H1 (cell line): ENCODE results near the gene TDRD3. TPM values are rescaled to one million over a fixed set of nuclear protein-coding genes. Genes with fewer than 3 reads are reported as not detected.

Source experiments
- CHD1 ChIP-seq: IDR thresholded peaks from 2 replicates; pipeline ENCODE4 v1.6.1; 2012; ENCODE audit warnings: low read depth, low read length, improper control_type of control experiment
- EGR1 ChIP-seq: IDR thresholded peaks from 2 replicates; pipeline ENCODE4 v1.6.1; 2011; ENCODE audit warnings: low read depth, low read length, borderline replicate concordance
- EP300 ChIP-seq, 2 experiments: IDR thresholded peaks; 1 replicate in 1 of 2; 2 replicates in 1 of 2; pipeline ENCODE4 v1.6.1; 2011 to 2012; ENCODE audit warnings: low read depth in 2 of 2, low read length in 2 of 2, mild to moderate bottlenecking in 2 of 2, borderline replicate concordance in 1 of 2, inconsistent platforms in 1 of 2, moderate library complexity in 1 of 2
- HDAC2 ChIP-seq, 2 experiments: fragments of 300-600 bp in 1 of 2; sonication (generic) in 1 of 2; IDR thresholded peaks; 2 replicates each; pipeline ENCODE4 v1.6.1; 2011 to 2012; ENCODE audit warnings: low read depth in 2 of 2, low read length in 2 of 2, mild to moderate bottlenecking in 2 of 2, moderate library complexity in 2 of 2, borderline replicate concordance in 1 of 2, inconsistent platforms in 1 of 2
- KDM1A ChIP-seq: fragments of 200-600, 300-600 bp; sonication (generic); IDR thresholded peaks from 2 replicates; pipeline ENCODE4 v1.7.1; 2016; ENCODE audit warnings: mild to moderate bottlenecking, low read length, borderline replicate concordance
- TBP ChIP-seq: IDR thresholded peaks from 2 replicates; pipeline ENCODE4 v1.6.1; 2011; ENCODE audit warnings: low read depth, low read length, improper control_type of control experiment
- polyA plus RNA-seq, 7 experiments: library from polyadenylated mRNA; depleted of rRNA in 3 of 7; stranded (reverse) in 5 of 7; unstranded in 2 of 7; fragments of >200 nt in 5 of 7; fragments of 200-250 nt in 2 of 7; gene quantifications; 1 replicate in 5 of 7; 2 replicates in 1 of 7; 4 replicates in 1 of 7; pipeline versions ENCODE4 v1.2.1 to v1.2.3, GENCODE V29; 2011 to 2013; ENCODE audit warnings: missing spikeins in 2 of 7, mixed read lengths in 2 of 7
- total RNA-seq: library from RNA; stranded (reverse); fragmentation: NEBNext Ultra II Directional; extraction: Animal tissue kit (Norgen Biotek cat#: 25700); gene quantifications from 2 replicates; pipeline ENCODE4 v1.2.1, GENCODE V29; 2021
- TF ChIP-seq, protein P1 (sequence below): fragments of 300-600 bp; sonication (generic); IDR thresholded peaks from 2 replicates; pipeline ENCODE4 v1.7.1; 2012; ENCODE audit warnings: low read length, moderate library complexity, mild to moderate bottlenecking, inconsistent platforms; ENCODE audit not compliant: insufficient replicate concordance

TDRD3 gene
- total and polyA plus RNA-seq, 2 of the 8 experiments (the other 6 are each of a cell fraction or from before 2014, with no cell fraction given): 2.5 to 14.7 TPM

DNA sequence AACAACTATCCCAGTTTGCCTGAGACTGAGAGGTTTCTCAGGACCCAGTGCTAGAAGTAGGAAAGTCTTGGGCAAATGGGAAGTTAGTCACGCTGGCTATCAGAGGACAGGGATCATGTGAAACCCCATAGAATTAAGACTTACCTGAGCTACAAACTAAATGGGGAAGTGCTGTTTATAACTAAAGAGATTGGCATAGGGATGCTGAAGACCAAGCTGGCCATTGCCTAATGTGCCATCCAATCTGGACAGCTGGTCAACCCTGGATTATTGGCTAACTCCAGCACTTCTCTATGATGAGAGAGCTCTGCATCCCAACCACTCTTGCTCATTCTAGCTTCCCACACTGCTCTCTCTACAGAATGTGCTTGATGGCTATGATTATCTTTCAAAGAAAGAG lies 216.1 kb downstream of the TDRD3 start (continued):
- TF ChIP-seq, protein P1, sequence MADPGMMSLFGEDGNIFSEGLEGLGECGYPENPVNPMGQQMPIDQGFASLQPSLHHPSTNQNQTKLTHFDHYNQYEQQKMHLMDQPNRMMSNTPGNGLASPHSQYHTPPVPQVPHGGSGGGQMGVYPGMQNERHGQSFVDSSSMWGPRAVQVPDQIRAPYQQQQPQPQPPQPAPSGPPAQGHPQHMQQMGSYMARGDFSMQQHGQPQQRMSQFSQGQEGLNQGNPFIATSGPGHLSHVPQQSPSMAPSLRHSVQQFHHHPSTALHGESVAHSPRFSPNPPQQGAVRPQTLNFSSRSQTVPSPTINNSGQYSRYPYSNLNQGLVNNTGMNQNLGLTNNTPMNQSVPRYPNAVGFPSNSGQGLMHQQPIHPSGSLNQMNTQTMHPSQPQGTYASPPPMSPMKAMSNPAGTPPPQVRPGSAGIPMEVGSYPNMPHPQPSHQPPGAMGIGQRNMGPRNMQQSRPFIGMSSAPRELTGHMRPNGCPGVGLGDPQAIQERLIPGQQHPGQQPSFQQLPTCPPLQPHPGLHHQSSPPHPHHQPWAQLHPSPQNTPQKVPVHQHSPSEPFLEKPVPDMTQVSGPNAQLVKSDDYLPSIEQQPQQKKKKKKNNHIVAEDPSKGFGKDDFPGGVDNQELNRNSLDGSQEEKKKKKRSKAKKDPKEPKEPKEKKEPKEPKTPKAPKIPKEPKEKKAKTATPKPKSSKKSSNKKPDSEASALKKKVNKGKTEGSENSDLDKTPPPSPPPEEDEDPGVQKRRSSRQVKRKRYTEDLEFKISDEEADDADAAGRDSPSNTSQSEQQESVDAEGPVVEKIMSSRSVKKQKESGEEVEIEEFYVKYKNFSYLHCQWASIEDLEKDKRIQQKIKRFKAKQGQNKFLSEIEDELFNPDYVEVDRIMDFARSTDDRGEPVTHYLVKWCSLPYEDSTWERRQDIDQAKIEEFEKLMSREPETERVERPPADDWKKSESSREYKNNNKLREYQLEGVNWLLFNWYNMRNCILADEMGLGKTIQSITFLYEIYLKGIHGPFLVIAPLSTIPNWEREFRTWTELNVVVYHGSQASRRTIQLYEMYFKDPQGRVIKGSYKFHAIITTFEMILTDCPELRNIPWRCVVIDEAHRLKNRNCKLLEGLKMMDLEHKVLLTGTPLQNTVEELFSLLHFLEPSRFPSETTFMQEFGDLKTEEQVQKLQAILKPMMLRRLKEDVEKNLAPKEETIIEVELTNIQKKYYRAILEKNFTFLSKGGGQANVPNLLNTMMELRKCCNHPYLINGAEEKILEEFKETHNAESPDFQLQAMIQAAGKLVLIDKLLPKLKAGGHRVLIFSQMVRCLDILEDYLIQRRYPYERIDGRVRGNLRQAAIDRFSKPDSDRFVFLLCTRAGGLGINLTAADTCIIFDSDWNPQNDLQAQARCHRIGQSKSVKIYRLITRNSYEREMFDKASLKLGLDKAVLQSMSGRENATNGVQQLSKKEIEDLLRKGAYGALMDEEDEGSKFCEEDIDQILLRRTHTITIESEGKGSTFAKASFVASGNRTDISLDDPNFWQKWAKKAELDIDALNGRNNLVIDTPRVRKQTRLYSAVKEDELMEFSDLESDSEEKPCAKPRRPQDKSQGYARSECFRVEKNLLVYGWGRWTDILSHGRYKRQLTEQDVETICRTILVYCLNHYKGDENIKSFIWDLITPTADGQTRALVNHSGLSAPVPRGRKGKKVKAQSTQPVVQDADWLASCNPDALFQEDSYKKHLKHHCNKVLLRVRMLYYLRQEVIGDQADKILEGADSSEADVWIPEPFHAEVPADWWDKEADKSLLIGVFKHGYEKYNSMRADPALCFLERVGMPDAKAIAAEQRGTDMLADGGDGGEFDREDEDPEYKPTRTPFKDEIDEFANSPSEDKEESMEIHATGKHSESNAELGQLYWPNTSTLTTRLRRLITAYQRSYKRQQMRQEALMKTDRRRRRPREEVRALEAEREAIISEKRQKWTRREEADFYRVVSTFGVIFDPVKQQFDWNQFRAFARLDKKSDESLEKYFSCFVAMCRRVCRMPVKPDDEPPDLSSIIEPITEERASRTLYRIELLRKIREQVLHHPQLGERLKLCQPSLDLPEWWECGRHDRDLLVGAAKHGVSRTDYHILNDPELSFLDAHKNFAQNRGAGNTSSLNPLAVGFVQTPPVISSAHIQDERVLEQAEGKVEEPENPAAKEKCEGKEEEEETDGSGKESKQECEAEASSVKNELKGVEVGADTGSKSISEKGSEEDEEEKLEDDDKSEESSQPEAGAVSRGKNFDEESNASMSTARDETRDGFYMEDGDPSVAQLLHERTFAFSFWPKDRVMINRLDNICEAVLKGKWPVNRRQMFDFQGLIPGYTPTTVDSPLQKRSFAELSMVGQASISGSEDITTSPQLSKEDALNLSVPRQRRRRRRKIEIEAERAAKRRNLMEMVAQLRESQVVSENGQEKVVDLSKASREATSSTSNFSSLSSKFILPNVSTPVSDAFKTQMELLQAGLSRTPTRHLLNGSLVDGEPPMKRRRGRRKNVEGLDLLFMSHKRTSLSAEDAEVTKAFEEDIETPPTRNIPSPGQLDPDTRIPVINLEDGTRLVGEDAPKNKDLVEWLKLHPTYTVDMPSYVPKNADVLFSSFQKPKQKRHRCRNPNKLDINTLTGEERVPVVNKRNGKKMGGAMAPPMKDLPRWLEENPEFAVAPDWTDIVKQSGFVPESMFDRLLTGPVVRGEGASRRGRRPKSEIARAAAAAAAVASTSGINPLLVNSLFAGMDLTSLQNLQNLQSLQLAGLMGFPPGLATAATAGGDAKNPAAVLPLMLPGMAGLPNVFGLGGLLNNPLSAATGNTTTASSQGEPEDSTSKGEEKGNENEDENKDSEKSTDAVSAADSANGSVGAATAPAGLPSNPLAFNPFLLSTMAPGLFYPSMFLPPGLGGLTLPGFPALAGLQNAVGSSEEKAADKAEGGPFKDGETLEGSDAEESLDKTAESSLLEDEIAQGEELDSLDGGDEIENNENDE: no peak
- TF ChIP-seq CHD1 (no peak), EGR1 (no peak), HDAC2 (IDR thresholded peaks at IDR 0.05; ENCODE audit: borderline replicate concordance in 1 of 2, low read depth in 2 of 2, low read length in 2 of 2) (no peak), EP300 (IDR thresholded peaks at IDR 0.05; ENCODE audit: borderline replicate concordance in 1 of 2, low read depth in 2 of 2, low read length in 2 of 2) (no peak), TBP (no peak), KDM1A (no peak)
